Testis (tissue), 5 donors: ENCODE measurements around the gene NPHP4. TPM values are rescaled to one million over a fixed set of nuclear protein-coding genes. Genes with fewer than 3 reads are reported as not detected.

Source experiments
- DNase-seq: peaks from one replicate; pipeline ENCODE4 v3.0.0-alpha.2; 2019
- H3K27ac ChIP-seq, 2 donors: fragments of 200-600 bp; sonication (generic); one replicate each; pipeline ENCODE4 v1.5.1; 2019
- H3K27me3 ChIP-seq: fragments of 200-600 bp; sonication (generic); one replicate; pipeline ENCODE4 v1.5.1; 2019
- H3K36me3 ChIP-seq: fragments of 200-600 bp; sonication (generic); one replicate; pipeline ENCODE4 v1.5.1; 2017; ENCODE audit warnings: low read depth; ENCODE audit errors: missing control alignments
- H3K4me1 ChIP-seq: fragments of 200-600 bp; sonication (generic); one replicate; pipeline ENCODE4 v1.5.1; 2019
- H3K4me3 ChIP-seq, 2 donors: fragments of 200-600 bp; sonication (generic); one replicate each; pipeline ENCODE4 v1.5.1; 2017 to 2019
- H3K9me3 ChIP-seq: fragments of 200-600 bp; sonication (generic); one replicate; pipeline ENCODE4 v1.5.1; 2017
- POLR2A ChIP-seq: fragments of 450-650 bp; IDR thresholded peaks from one replicate; pipeline ENCODE4 v1.6.1; 2017; ENCODE audit warnings: antibody characterized with exemption, mild to moderate bottlenecking, moderate library complexity
- WGBS, 2 donors: methylation state at CpG; one replicate each; pipeline ENCODE4 v1.1.5; 2018; 5-methylcytosine and 5-hydroxymethylcytosine counted together
- intact Hi-C: fragments of 100-400 bp; cut with DNase I; formaldehyde crosslinking; loops from one replicate; pipeline ENCODE4 v1.15.1; 2023; ENCODE audit warnings: low total_unique reads
- long read RNA-seq, 2 donors: transcript quantifications; one replicate each; lab custom pipeline, GENCODE V29; 2026
- polyA plus RNA-seq: library from polyadenylated mRNA; stranded (reverse); fragments of 350-450 nt; fragmentation: Illumina TruSeq; extraction: RNeasy Lipid Tissue Mini Kit (QIAGEN cat#74804); gene quantifications from one replicate; pipeline ENCODE4 v1.2.3, GENCODE V29; 2014; ENCODE audit warnings: low read depth, low replicate concordance; ENCODE audit not compliant: insufficient read depth
- total RNA-seq, 2 donors: library from RNA; depleted of rRNA; stranded (reverse); fragments of >200 nt; gene quantifications; one replicate each; pipeline ENCODE4 v1.2.3, GENCODE V29; 2016
- TF ChIP-seq, protein P1 (sequence below), 3 experiments: fragments of 450-650 bp in 2 of 3; fragments of 200-600 bp in 1 of 3; sonication (generic) in 1 of 3; IDR thresholded peaks; one replicate each; pipeline ENCODE4 v1.5.1; 2016 to 2019; ENCODE audit warnings: antibody characterized with exemption in 3 of 3, mild to moderate bottlenecking in 2 of 3, moderate library complexity in 1 of 3

Gene NPHP4
- total RNA-seq (10 to 100 TPM; 49.4 to 65.9 TPM), polyA plus RNA-seq (26.3 TPM)
- long read RNA-seq, donor 1 = 0 reads
- long read RNA-seq, donor 2 = 0 reads

DNA sequence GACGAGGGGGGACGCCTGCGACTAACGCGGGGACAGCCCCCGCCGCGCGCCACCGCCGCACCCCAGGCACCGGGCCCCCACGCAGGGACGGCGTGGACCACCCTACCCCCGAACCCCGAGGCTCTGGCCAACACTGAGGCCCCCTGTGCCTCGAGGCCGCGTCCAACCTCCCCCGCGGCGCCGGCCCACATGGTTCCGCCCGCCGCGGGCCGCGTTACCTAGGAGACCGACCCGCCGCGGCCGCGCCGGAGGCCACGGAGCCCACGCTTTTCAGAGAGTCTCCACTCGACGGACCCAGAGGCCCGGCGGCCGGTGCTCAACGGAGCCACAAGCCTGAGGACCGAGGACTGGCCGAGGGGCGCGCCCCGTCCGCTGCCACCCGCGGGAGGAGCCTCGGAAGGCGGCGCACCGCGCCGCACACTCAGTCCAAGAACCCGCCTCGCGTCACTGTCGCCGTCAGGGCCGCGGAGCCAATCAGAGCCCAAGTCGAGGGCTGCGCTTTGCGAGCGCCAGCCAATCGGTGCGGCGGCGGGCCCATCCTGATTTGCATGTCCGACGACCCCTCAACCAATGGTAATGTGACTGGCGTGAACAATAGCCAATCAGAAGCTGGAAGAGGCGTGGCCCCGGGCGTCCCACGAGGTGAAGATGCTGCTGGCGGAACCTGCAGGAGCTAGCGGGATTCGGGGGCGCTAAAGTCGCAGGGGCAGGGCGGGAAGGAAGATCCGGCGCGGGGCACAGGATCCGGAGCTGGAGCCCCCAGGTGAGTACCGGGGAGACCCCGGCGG lies at the start of gene NPHP4:
Gene NPHP4, minus strand, starts transcription at position 400 of the 788 bp plus-strand sequence. CDS start 6,136 bp downstream, outside the sequence.
- TF ChIP-seq, protein P1, sequence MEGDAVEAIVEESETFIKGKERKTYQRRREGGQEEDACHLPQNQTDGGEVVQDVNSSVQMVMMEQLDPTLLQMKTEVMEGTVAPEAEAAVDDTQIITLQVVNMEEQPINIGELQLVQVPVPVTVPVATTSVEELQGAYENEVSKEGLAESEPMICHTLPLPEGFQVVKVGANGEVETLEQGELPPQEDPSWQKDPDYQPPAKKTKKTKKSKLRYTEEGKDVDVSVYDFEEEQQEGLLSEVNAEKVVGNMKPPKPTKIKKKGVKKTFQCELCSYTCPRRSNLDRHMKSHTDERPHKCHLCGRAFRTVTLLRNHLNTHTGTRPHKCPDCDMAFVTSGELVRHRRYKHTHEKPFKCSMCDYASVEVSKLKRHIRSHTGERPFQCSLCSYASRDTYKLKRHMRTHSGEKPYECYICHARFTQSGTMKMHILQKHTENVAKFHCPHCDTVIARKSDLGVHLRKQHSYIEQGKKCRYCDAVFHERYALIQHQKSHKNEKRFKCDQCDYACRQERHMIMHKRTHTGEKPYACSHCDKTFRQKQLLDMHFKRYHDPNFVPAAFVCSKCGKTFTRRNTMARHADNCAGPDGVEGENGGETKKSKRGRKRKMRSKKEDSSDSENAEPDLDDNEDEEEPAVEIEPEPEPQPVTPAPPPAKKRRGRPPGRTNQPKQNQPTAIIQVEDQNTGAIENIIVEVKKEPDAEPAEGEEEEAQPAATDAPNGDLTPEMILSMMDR (IDR thresholded peaks at IDR 0.05) = no peak
- peak; percentile 23 for TF ChIP-seq POLR2A
- Histone ChIP-seq H3K27ac (peak within 1 kb of the TSS; percentile 91 to 94), H3K9me3 (no peaks in the 10 kb centered on the region), H3K4me1 (peaks cover 16% of the 10 kb centered on the region), H3K27me3 (no peaks in the 10 kb centered on the region), H3K4me3 (peak within 1 kb of the TSS; percentile 84), H3K36me3 (no peaks in the 10 kb centered on the region)
- WGBS, 2 donors = 0% methylated on average over 13 to 75 of the region's 94 CpGs
- DNase-seq = peak; percentile 100
- intact Hi-C loops = no loop called here

DNA sequence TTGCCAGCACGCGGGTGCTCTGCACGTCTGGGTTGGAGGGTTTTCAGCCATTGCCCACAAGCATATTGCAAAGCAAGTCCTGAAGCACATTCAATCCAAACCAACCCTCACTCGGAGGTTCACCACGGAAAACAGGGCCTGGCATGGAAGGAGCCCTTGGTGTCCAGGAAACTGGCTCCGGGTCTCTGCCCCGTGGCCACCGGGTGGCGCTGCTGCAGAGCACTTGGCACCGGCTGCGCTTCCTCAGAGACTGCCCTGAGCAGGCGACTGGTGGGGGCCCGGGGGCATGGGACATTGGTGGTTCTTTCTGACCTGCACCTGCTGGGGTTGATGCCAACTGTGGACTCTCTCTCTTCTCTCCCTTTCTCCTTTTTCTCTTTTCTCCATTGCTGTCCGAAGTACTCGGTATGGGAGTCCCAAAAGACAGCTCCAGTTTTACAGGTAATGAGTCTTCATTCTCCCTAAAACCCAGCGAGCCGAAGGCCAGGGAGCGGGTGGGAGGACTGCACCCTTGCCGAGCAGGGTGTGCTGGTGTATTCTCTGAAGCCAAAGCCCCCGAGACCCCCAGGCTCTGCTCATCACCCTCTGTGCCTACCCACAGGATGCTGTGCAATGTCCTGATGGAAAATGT lies 49.3 kb upstream of the NPHP4 start:
- no peak for TF ChIP-seq POLR2A
- TF ChIP-seq, protein P1 (IDR thresholded peaks at IDR 0.05) = peak in 2 of 3 experiments; percentile 53 to 61
- no peak overlapping the region for H3K4me3 ChIP-seq
- peak; percentile 55 for DNase-seq
- H3K27ac ChIP-seq = no peak overlapping the region
- WGBS, 2 donors = 60 to 73% methylated on average over 20 of the region's 20 CpGs
- H3K27me3 ChIP-seq = no peaks in the 10 kb centered on the region
- peaks cover 4% of the 10 kb centered on the region for H3K4me1 ChIP-seq
- no peaks in the 10 kb centered on the region for H3K36me3 ChIP-seq
- H3K9me3 ChIP-seq = no peaks in the 10 kb centered on the region
- intact Hi-C loops = no loop called here

DNA sequence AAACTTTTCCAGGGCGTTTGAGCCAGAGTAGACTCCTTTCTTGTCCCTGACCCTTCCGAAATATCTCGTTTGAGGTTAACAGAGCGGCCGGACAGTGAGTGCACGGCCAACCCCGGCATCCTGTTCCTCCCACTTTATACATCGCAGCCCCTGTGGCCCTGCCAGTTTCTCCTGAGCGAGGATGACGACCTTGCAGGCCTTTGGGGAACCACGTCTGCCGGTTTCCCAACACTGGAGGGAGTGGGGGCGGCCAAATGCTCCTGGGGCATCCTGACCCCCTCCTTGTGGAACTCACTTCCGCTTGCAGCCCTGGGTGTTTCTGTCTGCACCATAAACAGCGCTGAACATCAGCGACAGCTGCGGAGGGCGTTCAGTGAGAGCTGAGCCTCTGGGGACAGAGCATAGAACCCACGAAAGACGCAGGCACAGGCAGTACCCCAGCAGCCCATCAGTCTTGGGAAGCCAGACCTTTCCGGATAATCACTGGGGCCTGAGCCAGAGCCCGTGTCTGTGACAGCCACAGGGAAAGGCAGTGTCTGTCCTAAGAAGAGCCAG lies 48.7 kb upstream of the NPHP4 start:
- Histone ChIP-seq H3K27me3 (no peaks in the 10 kb centered on the region), H3K36me3 (no peaks in the 10 kb centered on the region), H3K9me3 (no peaks in the 10 kb centered on the region), H3K27ac (no peak overlapping the region), H3K4me1 (peaks cover 4% of the 10 kb centered on the region), H3K4me3 (no peak overlapping the region)
- WGBS, 2 donors = 48 to 53% methylated on average over 21 to 22 of the region's 22 CpGs
- intact Hi-C loops = no loop called here
- no peak for TF ChIP-seq POLR2A
- DNase-seq = no peak

DNA sequence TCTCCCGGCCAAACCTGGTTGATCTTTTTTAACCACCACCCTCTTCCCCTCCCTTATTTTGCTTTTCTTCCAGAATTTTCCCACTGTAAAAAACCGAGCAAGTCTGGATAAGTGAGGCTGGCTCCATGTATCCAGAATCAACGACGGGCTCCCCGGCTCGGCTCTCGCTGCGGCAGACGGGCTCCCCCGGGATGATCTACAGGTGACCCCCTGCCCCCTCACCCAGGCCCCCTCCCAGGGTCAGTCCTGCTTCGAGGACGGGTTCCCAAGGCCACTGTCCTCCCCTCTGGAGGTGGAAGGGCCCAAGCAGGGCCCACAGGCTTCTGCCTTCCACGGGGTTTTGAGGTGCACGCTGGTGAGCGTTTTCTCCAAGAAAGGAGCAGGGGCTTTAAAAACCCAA lies 48.2 kb upstream of the NPHP4 start:
- intact Hi-C loops = no loop called here
- Histone ChIP-seq H3K4me1 (peaks cover 4% of the 10 kb centered on the region), H3K36me3 (no peaks in the 10 kb centered on the region), H3K9me3 (no peaks in the 10 kb centered on the region), H3K4me3 (no peak overlapping the region), H3K27me3 (no peaks in the 10 kb centered on the region), H3K27ac (no peak overlapping the region)
- WGBS, 2 donors = 43 to 57% methylated on average over 8 to 15 of the region's 15 CpGs
- no peak for DNase-seq
- TF ChIP-seq, protein P1 (IDR thresholded peaks at IDR 0.05) = no peak
- TF ChIP-seq POLR2A = no peak

DNA sequence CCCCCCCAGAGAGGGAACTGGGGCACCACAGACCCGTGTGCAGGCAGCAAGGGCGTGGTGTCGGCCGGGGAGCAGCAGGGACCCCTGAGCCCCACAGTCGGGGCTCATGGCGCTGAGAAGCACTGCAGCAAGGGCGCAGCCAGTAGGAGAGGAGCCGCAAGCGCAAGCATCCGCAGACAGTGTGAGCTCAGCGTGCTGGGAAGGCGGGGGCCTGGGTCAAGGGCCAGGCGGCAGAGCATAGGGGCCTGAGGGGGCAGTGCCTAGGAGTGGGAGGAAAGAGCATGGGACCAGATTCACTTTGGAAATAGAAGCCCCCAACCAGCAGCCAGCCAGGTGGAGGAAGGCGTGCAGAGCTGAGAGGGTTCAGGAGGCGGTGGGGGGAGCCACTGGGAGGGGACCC lies 46.8 kb upstream of the NPHP4 start:
- Histone ChIP-seq H3K36me3 (no peaks in the 10 kb centered on the region), H3K9me3 (no peaks in the 10 kb centered on the region), H3K4me1 (peaks cover 9% of the 10 kb centered on the region), H3K4me3 (no peak overlapping the region), H3K27me3 (no peaks in the 10 kb centered on the region), H3K27ac (no peak overlapping the region)
- 93 to 94% methylated on average over 10 to 15 of the region's 15 CpGs for WGBS, 2 donors
- no peak for DNase-seq
- no peak for TF ChIP-seq POLR2A
- TF ChIP-seq, protein P1 (IDR thresholded peaks at IDR 0.05) = no peak
- intact Hi-C loops = no loop called here
